ENCODE measurements around the gene RASSF10.

RASSF10 gene

DNA sequence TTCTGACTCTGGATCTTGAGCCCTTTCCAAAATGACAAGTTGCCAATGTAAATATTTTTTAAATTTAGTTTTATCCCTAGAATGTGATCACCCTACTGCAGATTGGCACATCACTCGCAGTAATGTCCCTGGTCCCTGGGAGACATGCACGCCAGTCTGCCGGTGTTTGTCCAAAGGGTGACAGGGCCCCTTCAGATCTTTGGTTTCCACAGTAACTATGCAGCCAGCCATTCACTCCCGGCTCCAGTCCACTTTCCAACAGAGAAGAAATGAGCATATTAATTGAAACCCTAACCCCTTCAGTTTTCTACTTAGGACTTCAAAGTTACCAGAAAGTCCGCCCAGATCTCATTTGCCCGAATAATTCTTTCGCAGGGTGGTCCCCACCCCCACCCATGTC is 25.8 kb upstream of the RASSF10 start:
- no peaks in the 10 kb centered on the region for H3K36me3 Mint-ChIP-seq (ENCODE audit: low read depth)
- H3K9me3 Mint-ChIP-seq = no peaks in the 10 kb centered on the region
- no peaks in the 10 kb centered on the region for H3K4me1 Mint-ChIP-seq (ENCODE audit: low read depth)
- H3K27ac Mint-ChIP-seq = no peak overlapping the region
- no peak overlapping the region for H3K4me3 Mint-ChIP-seq
- H3K27me3 Mint-ChIP-seq = peaks cover 13% of the 10 kb centered on the region

DNA sequence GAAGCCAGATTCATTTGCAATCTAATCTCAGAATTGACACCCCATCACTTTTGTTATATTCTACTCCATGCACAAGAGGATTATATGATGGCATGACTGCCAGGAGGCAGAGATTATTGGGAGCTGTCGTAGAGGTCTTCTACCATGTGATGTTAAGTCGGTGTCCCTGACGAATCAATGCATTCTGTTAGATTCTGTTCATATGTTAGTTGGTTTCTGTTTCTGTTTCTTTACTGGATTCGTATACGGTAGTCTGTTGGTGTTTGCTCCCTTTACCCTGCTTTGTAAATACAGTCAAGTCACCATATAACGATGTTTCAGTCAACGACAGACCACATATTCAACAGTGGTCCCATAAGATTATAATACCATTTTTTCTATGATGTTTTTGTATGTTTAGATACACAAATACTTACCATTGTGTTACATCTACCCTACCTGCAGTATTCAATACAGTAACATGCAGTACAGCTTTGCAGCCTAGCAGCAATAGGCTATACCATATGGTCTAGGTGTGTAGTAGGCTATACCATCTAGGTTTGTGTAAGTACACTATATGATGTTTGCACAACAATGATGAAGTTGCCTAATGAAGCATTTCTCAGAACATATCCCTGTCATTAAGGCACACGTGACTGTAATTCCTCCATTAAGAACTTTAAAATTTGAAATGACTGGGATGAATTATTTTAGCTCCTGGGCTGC is 22.8 kb upstream of the RASSF10 start:
- no peaks in the 10 kb centered on the region for H3K9me3 Mint-ChIP-seq
- no peak overlapping the region for H3K27ac Mint-ChIP-seq
- H3K36me3 Mint-ChIP-seq (ENCODE audit: low read depth) = no peaks in the 10 kb centered on the region
- H3K27me3 Mint-ChIP-seq = peaks cover 17% of the 10 kb centered on the region
- H3K4me1 Mint-ChIP-seq (ENCODE audit: low read depth) = no peaks in the 10 kb centered on the region
- no peak overlapping the region for H3K4me3 Mint-ChIP-seq

- Mint-ChIP-seq H3K27ac (no peak overlapping the region), H3K4me1 (ENCODE audit: low read depth) (no peaks in the 10 kb centered on the region), H3K36me3 (ENCODE audit: low read depth) (no peaks in the 10 kb centered on the region), H3K4me3 (no peak overlapping the region), H3K9me3 (no peaks in the 10 kb centered on the region), H3K27me3 (peaks cover 12% of the 10 kb centered on the region)
These were observed 19.5 kb upstream of the RASSF10 start for GRCh38 chr11:12989428-12990161.

GRCh38 chr11:12990162-12990480 is 19.0 kb upstream of the RASSF10 start:
- no peak overlapping the region for H3K4me3 Mint-ChIP-seq
- H3K36me3 Mint-ChIP-seq (ENCODE audit: low read depth) = no peaks in the 10 kb centered on the region
- peaks cover 12% of the 10 kb centered on the region for H3K27me3 Mint-ChIP-seq
- no peaks in the 10 kb centered on the region for H3K4me1 Mint-ChIP-seq (ENCODE audit: low read depth)
- H3K27ac Mint-ChIP-seq = no peak overlapping the region
- H3K9me3 Mint-ChIP-seq = no peaks in the 10 kb centered on the region

DNA sequence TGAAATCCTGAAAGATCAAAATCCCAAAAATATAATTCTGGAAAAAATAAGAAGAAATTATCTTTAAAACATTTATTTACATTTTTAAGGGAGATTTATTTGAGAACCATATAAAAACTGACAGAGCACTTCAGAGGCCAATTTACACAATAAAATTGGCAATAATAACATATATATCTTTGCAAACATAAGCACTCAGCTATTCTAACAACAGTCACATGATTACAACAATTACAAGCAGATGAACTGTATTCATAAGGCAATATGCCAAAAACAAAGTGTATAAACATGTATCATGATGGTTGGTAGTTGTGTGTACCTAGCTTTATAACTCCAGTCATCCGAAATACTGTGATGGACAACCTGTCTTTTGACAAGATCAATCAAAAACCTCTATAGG is 17.7 kb upstream of the RASSF10 start:
- Mint-ChIP-seq H3K27ac (no peak overlapping the region), H3K4me1 (ENCODE audit: low read depth) (no peaks in the 10 kb centered on the region), H3K4me3 (no peak overlapping the region), H3K9me3 (peaks cover 5% of the 10 kb centered on the region), H3K36me3 (ENCODE audit: low read depth) (no peaks in the 10 kb centered on the region), H3K27me3 (peaks cover 4% of the 10 kb centered on the region)

DNA sequence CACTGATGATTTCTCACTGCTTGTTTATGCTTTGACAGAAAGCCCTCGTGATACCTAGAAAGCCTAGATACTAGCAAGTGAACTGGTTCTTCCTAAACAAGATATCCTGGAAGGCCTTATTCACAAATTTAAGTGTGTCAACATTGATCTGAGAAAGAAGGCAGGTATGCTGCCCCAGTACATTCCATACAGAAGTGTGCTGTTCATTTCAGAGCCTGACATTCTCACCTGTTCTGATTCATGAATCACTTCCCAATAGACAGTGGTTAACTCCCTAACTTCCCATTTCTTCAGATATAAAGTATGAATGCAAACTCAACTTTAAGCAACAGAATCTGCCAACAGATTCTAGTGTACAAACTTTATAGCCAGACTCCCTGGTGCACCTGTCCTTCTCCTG is 15.5 kb upstream of the RASSF10 start:
- Mint-ChIP-seq H3K27me3 (peaks cover 7% of the 10 kb centered on the region), H3K4me1 (ENCODE audit: low read depth) (no peaks in the 10 kb centered on the region), H3K9me3 (peaks cover 5% of the 10 kb centered on the region), H3K36me3 (ENCODE audit: low read depth) (no peaks in the 10 kb centered on the region), H3K4me3 (no peak overlapping the region), H3K27ac (no peak overlapping the region)

- peaks cover 5% of the 10 kb centered on the region for H3K9me3 Mint-ChIP-seq
- H3K27ac Mint-ChIP-seq = no peak overlapping the region
- no peak overlapping the region for H3K4me3 Mint-ChIP-seq
- peaks cover 11% of the 10 kb centered on the region for H3K27me3 Mint-ChIP-seq
- no peaks in the 10 kb centered on the region for H3K36me3 Mint-ChIP-seq (ENCODE audit: low read depth)
- no peaks in the 10 kb centered on the region for H3K4me1 Mint-ChIP-seq (ENCODE audit: low read depth)
These were observed 14.6 kb upstream of the RASSF10 start for GRCh38 chr11:12994476-12994875.

- no peaks in the 10 kb centered on the region for H3K4me1 Mint-ChIP-seq (ENCODE audit: low read depth)
- H3K9me3 Mint-ChIP-seq = peaks cover 5% of the 10 kb centered on the region
- no peak overlapping the region for H3K4me3 Mint-ChIP-seq
- no peak overlapping the region for H3K27ac Mint-ChIP-seq
- no peaks in the 10 kb centered on the region for H3K36me3 Mint-ChIP-seq (ENCODE audit: low read depth)
- H3K27me3 Mint-ChIP-seq = peaks cover 9% of the 10 kb centered on the region
These were observed 13.9 kb upstream of the RASSF10 start for GRCh38 chr11:12995188-12995587.

DNA sequence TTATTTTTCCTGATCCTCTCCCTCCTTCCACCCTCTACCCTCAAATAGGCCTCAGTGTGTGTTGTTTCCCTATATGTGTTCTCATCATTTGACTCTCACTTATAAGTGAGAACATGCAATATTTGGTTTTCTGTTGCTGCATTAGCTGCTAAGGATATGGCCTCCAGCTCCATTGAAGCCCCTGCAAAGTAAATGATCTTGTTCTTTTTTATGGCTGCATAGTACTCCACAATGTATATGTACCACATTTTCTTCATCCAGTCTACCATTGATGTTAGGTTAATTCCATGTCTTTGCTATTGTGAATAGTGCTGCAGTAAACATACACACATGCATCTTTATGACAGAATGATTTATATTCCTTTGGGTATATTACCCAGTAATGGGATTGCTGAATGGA is 13.3 kb upstream of the RASSF10 start:
- H3K27ac Mint-ChIP-seq = no peak overlapping the region
- no peaks in the 10 kb centered on the region for H3K36me3 Mint-ChIP-seq (ENCODE audit: low read depth)

GRCh38 chr11:12997168-12997567 is 11.9 kb upstream of the RASSF10 start:
- no peak overlapping the region for H3K4me3 Mint-ChIP-seq
- peaks cover 20% of the 10 kb centered on the region for H3K27me3 Mint-ChIP-seq
- no peak overlapping the region for H3K27ac Mint-ChIP-seq
- H3K4me1 Mint-ChIP-seq (ENCODE audit: low read depth) = no peaks in the 10 kb centered on the region
- H3K9me3 Mint-ChIP-seq = peaks cover 5% of the 10 kb centered on the region
- H3K36me3 Mint-ChIP-seq (ENCODE audit: low read depth) = no peaks in the 10 kb centered on the region

More for the DNA sequence above, 13.3 kb upstream of the RASSF10 start:
- no peak overlapping the region for H3K4me3 Mint-ChIP-seq
- H3K9me3 Mint-ChIP-seq = peaks cover 5% of the 10 kb centered on the region
- no peaks in the 10 kb centered on the region for H3K4me1 Mint-ChIP-seq (ENCODE audit: low read depth)
- peaks cover 14% of the 10 kb centered on the region for H3K27me3 Mint-ChIP-seq

DNA sequence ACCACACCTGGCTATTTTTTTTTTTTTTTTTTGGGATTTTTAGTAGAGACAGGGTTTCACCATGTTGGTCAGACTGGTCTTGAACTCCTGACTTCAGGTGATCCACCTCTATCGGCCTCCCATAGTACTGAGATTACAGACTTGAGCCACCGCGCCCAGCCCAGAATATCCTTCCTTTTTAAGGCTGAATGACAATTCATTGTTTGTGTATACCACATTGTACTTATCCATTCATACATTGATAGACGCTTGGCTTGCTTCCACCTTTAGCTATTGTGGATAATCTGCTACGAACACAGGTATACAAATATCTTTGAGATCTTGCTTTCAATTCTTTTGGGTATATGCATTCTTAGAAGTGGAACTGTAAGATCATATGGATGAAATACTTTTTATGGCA is 10.8 kb upstream of the RASSF10 start:
- Mint-ChIP-seq H3K36me3 (ENCODE audit: low read depth) (no peaks in the 10 kb centered on the region), H3K27ac (no peak overlapping the region)

GRCh38 chr11:12999597-12999996 is 9.5 kb upstream of the RASSF10 start:
- H3K27me3 Mint-ChIP-seq = peaks cover 39% of the 10 kb centered on the region
- H3K4me3 Mint-ChIP-seq = no peak overlapping the region
- no peaks in the 10 kb centered on the region for H3K4me1 Mint-ChIP-seq (ENCODE audit: low read depth)
- H3K9me3 Mint-ChIP-seq = peaks cover 5% of the 10 kb centered on the region
- no peak overlapping the region for H3K27ac Mint-ChIP-seq
- no peaks in the 10 kb centered on the region for H3K36me3 Mint-ChIP-seq (ENCODE audit: low read depth)

More for the DNA sequence above, 10.8 kb upstream of the RASSF10 start:
- Mint-ChIP-seq H3K27me3 (peaks cover 29% of the 10 kb centered on the region), H3K4me3 (no peak overlapping the region), H3K4me1 (ENCODE audit: low read depth) (no peaks in the 10 kb centered on the region), H3K9me3 (peaks cover 5% of the 10 kb centered on the region)

- no peaks in the 10 kb centered on the region for H3K4me1 Mint-ChIP-seq (ENCODE audit: low read depth)
- H3K36me3 Mint-ChIP-seq (ENCODE audit: low read depth) = no peaks in the 10 kb centered on the region
- H3K9me3 Mint-ChIP-seq = peaks cover 5% of the 10 kb centered on the region
- H3K27ac Mint-ChIP-seq = no peak overlapping the region
- peaks cover 39% of the 10 kb centered on the region for H3K27me3 Mint-ChIP-seq
- no peak overlapping the region for H3K4me3 Mint-ChIP-seq
These were observed 9.0 kb upstream of the RASSF10 start for GRCh38 chr11:13000116-13000515.

- Mint-ChIP-seq H3K4me3 (no peak overlapping the region), H3K9me3 (peaks cover 4% of the 10 kb centered on the region), H3K27me3 (peaks cover 42% of the 10 kb centered on the region), H3K27ac (no peak overlapping the region), H3K4me1 (ENCODE audit: low read depth) (no peaks in the 10 kb centered on the region), H3K36me3 (ENCODE audit: low read depth) (no peaks in the 10 kb centered on the region)
These were observed 8.4 kb upstream of the RASSF10 start for GRCh38 chr11:13000721-13001120.

GRCh38 chr11:13003736-13004493 is 5.2 kb upstream of the RASSF10 start:
- H3K4me3 Mint-ChIP-seq = no peak overlapping the region
- peaks cover 68% of the 10 kb centered on the region for H3K27me3 Mint-ChIP-seq
- peaks cover 4% of the 10 kb centered on the region for H3K9me3 Mint-ChIP-seq
- H3K27ac Mint-ChIP-seq = no peak overlapping the region
- H3K36me3 Mint-ChIP-seq (ENCODE audit: low read depth) = no peaks in the 10 kb centered on the region
- no peaks in the 10 kb centered on the region for H3K4me1 Mint-ChIP-seq (ENCODE audit: low read depth)

Data from stimulated activated naive CD8-positive, alpha-beta T cell treated with anti-CD3 and anti-CD28 coated beads, Interleukin-15, Interleukin-2, amounts not matched to agents 100 ng/mL and 50 ng/mL, for 24 hours (primary cell).